Trophoblast cell (in vitro differentiated cells and primary cell): ENCODE measurements around the gene TMEM63B.
"Not testable (repeated sequence)": the region's sequence is repeated elsewhere in the genome, so short reads cannot be mapped to it uniquely, and the experiment has no call there.

ENCODE experiments used
- DNase-seq, 2 donors: peaks; one replicate each; pipeline ENCODE4 v3.0.0-alpha.2; 2016
- H2AFZ ChIP-seq: 2 replicates; pipeline ENCODE4 v1.6.1; 2013; ENCODE audit warnings: low read length, moderate library complexity, mild to moderate bottlenecking; ENCODE audit not compliant: insufficient read depth, poor library complexity
- H2AK5ac ChIP-seq: 2 replicates; pipeline ENCODE4 v1.6.1; 2013; ENCODE audit warnings: mild to moderate bottlenecking, low read length
- H2BK120ac ChIP-seq: 2 replicates; pipeline ENCODE4 v1.6.1; 2013; ENCODE audit warnings: low read length, mild to moderate bottlenecking, moderate library complexity; ENCODE audit not compliant: insufficient read depth, poor library complexity
- H2BK12ac ChIP-seq: 2 replicates; pipeline ENCODE4 v1.6.1; 2013; ENCODE audit warnings: mild to moderate bottlenecking, low read length, moderate library complexity
- H2BK5ac ChIP-seq: 2 replicates; pipeline ENCODE4 v1.6.1; 2013; ENCODE audit warnings: low read length, low read depth, moderate library complexity, mild to moderate bottlenecking; ENCODE audit not compliant: poor library complexity
- H3K14ac ChIP-seq: 2 replicates; pipeline ENCODE4 v1.6.1; 2013; ENCODE audit warnings: mild to moderate bottlenecking, low read length
- H3K18ac ChIP-seq: 2 replicates; pipeline ENCODE4 v1.6.1; 2013; ENCODE audit warnings: mild to moderate bottlenecking, low read length
- H3K23ac ChIP-seq: 2 replicates; pipeline ENCODE4 v1.6.1; 2013; ENCODE audit warnings: low read length
- H3K27ac ChIP-seq: 2 replicates; pipeline ENCODE4 v1.5.1; 2013; ENCODE audit warnings: low read depth, mild to moderate bottlenecking, inconsistent platforms, low read length, moderate library complexity
- H3K27me3 ChIP-seq: 2 replicates; pipeline ENCODE4 v1.6.1; 2013; ENCODE audit warnings: inconsistent platforms, mild to moderate bottlenecking, low read length, moderate library complexity; ENCODE audit not compliant: insufficient read depth
- H3K36me3 ChIP-seq, 2 experiments: 1 replicate in 1 of 2; 2 replicates in 1 of 2; pipeline ENCODE4 v1.6.1; 2013; ENCODE audit warnings: low read length in 2 of 2, mild to moderate bottlenecking in 2 of 2, moderate library complexity in 1 of 2; ENCODE audit not compliant: insufficient read depth in 2 of 2, control insufficient read depth in 1 of 2
- H3K4ac ChIP-seq: 2 replicates; pipeline ENCODE4 v1.6.1; 2013; ENCODE audit warnings: low read depth, mild to moderate bottlenecking, low read length, moderate library complexity
- H3K4me1 ChIP-seq, 2 experiments: 1 replicate in 1 of 2; 2 replicates in 1 of 2; pipeline ENCODE4 v1.6.1; 2013; ENCODE audit warnings: low read length in 2 of 2, mild to moderate bottlenecking in 2 of 2, moderate library complexity in 1 of 2; ENCODE audit not compliant: insufficient read depth in 2 of 2, control insufficient read depth in 1 of 2
- H3K4me2 ChIP-seq: 2 replicates; pipeline ENCODE4 v1.6.1; 2013; ENCODE audit warnings: inconsistent platforms, mild to moderate bottlenecking, low read length, moderate library complexity
- H3K4me3 ChIP-seq: 2 replicates; pipeline ENCODE4 v1.5.1; 2013; ENCODE audit warnings: mild to moderate bottlenecking, low read depth, low read length, inconsistent platforms
- H3K79me1 ChIP-seq: one replicate; pipeline ENCODE4 v1.6.1; 2013; ENCODE audit warnings: low read length
- H3K79me2 ChIP-seq: 2 replicates; pipeline ENCODE4 v1.6.1; 2013; ENCODE audit warnings: low read length, mild to moderate bottlenecking; ENCODE audit not compliant: control insufficient read depth, insufficient read depth, poor library complexity
- H3K9ac ChIP-seq: 2 replicates; pipeline ENCODE4 v1.6.1; 2013; ENCODE audit warnings: mild to moderate bottlenecking, low read length
- H3K9me3 ChIP-seq: 2 replicates; pipeline ENCODE4 v1.6.1; 2013; ENCODE audit warnings: low read depth, mild to moderate bottlenecking, control low read depth, inconsistent platforms, low read length; ENCODE audit not compliant: insufficient read depth
- H4K12ac ChIP-seq: 2 replicates; pipeline ENCODE4 v1.6.1; 2013; ENCODE audit warnings: low read depth, mild to moderate bottlenecking, low read length, moderate library complexity
- H4K8ac ChIP-seq: 2 replicates; pipeline ENCODE4 v1.6.1; 2013; ENCODE audit warnings: low read depth, mild to moderate bottlenecking, low read length, moderate library complexity
- H4K91ac ChIP-seq: one replicate; pipeline ENCODE4 v1.6.1; 2013; ENCODE audit warnings: low read depth, mild to moderate bottlenecking, low read length, moderate library complexity
- WGBS: extraction: QIAGEN DNeasy Blood & Tissue Kit; methylation state at CpG from one replicate; pipeline ENCODE4 v1.1.7; 2013; ENCODE audit warnings: missing lambda C conversion rate; ENCODE audit not compliant: insufficient read length, insufficient coverage; ENCODE audit errors: extremely low coverage; 5-methylcytosine and 5-hydroxymethylcytosine counted together

TMEM63B gene

GRCh38 chr6:44093750-44094402 is 33.5 kb upstream of the TMEM63B start:
- no peaks in the 10 kb centered on the region for H3K9me3 ChIP-seq
- no peak overlapping the region for H2BK120ac ChIP-seq
- peaks cover 6 to 8% of the 10 kb centered on the region in 2 experiments for H3K36me3 ChIP-seq
- no peak overlapping the region for H3K4me3 ChIP-seq
- no peak overlapping the region for H3K14ac ChIP-seq
- H3K27ac ChIP-seq, result no peak overlapping the region
- no peak overlapping the region for H3K4ac ChIP-seq
- no CpG with 5 or more reads among the region's 6 CpGs for WGBS
- no peak overlapping the region for H3K4me2 ChIP-seq
- H2AFZ ChIP-seq, result no peak overlapping the region
- H4K12ac ChIP-seq, result no peak overlapping the region
- no peaks in the 10 kb centered on the region for H3K79me2 ChIP-seq
- no peak overlapping the region for H2BK5ac ChIP-seq
- no peak overlapping the region for H2AK5ac ChIP-seq
- H3K9ac ChIP-seq, result no peak overlapping the region
- H3K23ac ChIP-seq, result no peak overlapping the region
- H3K18ac ChIP-seq, result no peak overlapping the region
- no peaks in the 10 kb centered on the region for H3K4me1 ChIP-seq
- no peak overlapping the region for H4K8ac ChIP-seq
- no peak overlapping the region for H2BK12ac ChIP-seq
- no peak for DNase-seq
- H3K79me1 ChIP-seq, result no peaks in the 10 kb centered on the region
- H3K27me3 ChIP-seq, result no peaks in the 10 kb centered on the region
- H4K91ac ChIP-seq, result no peak overlapping the region

DNA sequence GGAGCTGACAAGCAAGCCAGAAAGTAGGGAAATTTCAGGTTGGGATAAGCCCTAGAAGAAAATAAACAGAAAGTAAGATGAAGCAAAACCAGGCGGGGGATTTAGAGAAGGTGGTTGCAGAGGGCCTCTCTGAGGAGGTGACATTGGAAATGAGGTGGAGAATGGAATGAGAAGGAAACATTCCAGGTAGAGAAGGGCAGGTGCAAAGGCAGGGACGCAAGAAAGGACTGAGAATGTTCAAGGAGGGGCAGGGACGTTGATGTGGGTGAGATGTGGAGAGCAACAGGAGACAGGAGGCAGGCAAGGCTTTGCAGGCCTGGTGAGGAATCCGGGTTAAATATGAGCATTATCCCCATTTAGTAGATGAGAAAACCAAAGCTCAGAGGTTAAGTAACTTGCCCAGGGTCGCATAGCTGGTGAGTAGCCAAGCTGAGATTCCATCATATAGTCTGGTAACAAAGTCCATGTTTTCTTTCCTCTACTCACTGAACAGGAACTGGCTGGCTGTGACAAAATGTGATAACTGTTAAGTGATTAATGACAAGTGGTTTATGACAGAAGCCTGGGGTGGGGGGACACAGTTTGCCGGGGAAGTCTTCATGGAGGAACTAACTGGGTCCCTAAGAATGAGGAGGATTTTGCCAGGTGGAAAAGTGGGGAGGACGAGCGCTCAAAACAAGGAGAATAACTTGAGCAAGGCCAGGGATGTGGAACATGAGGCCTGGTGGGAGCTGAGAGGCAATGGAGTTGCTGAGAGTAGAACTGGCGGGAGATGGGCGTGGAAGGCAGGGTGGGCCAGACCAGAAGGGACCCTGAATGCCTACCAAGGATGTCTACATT is 32.7 kb upstream of the TMEM63B start:
- Histone ChIP-seq H2BK120ac (no peak overlapping the region), H2AK5ac (no peak overlapping the region), H2BK5ac (no peak overlapping the region), H3K14ac (no peak overlapping the region), H4K8ac (no peak overlapping the region), H3K79me2 (no peaks in the 10 kb centered on the region), H3K36me3 (peaks cover 2 to 8% of the 10 kb centered on the region in 2 experiments), H3K4me3 (no peak overlapping the region), H3K4me1 (no peaks in the 10 kb centered on the region), H2AFZ (no peak overlapping the region), H3K4me2 (no peak overlapping the region), H3K18ac (no peak overlapping the region), H3K9me3 (no peaks in the 10 kb centered on the region), H3K4ac (no peak overlapping the region), H4K12ac (no peak overlapping the region), H3K79me1 (no peaks in the 10 kb centered on the region), H3K27me3 (no peaks in the 10 kb centered on the region), H4K91ac (no peak overlapping the region), H3K9ac (no peak overlapping the region), H3K23ac (no peak overlapping the region), H3K27ac (no peak overlapping the region), H2BK12ac (no peak overlapping the region)
- no peak for DNase-seq
- no CpG with 5 or more reads among the region's 10 CpGs for WGBS

GRCh38 chr6:44095243-44095623 is 32.1 kb upstream of the TMEM63B start:
- not testable (repeated sequence) for H2BK12ac ChIP-seq, H3K4me2 ChIP-seq, H3K27ac ChIP-seq, H2BK120ac ChIP-seq, H2AFZ ChIP-seq, H2BK5ac ChIP-seq, H3K9ac ChIP-seq, H3K79me2 ChIP-seq, H3K18ac ChIP-seq, H3K4me1 ChIP-seq, H2AK5ac ChIP-seq, H3K9me3 ChIP-seq, H3K79me1 ChIP-seq, H4K12ac ChIP-seq, H4K91ac ChIP-seq, H4K8ac ChIP-seq, H3K23ac ChIP-seq, H3K14ac ChIP-seq, H3K27me3 ChIP-seq, H3K4ac ChIP-seq, H3K4me3 ChIP-seq, DNase-seq
- peaks cover 2 to 14% of the 10 kb centered on the region in 2 experiments for H3K36me3 ChIP-seq
- WGBS, result no CpG with 5 or more reads among the region's 6 CpGs

DNA sequence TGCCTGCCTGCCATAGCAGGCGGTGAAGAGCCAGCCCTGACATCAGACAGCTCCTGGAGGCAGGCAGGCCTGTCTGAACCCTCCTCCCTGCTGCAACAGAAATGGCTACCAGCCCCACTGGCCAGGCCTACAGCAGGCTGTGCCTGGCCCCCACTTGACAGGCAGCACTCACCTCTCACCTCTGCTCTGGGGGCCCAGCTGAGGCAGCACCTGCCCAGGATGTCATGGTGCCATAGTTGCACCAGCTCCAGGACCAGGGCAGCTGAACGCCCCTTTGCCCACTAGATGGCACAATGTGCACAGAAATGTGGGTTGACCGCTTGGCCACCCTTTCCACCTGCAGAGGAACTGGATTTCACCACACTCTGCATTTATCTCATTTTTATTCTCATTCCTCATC is 30.7 kb upstream of the TMEM63B start:
- H3K4me1 ChIP-seq, result no peaks in the 10 kb centered on the region
- H3K27ac ChIP-seq, result no peak overlapping the region
- no peak overlapping the region for H3K4me2 ChIP-seq
- no peak overlapping the region for H3K9ac ChIP-seq
- no peak overlapping the region for H2BK12ac ChIP-seq
- H2AFZ ChIP-seq, result no peak overlapping the region
- no peak overlapping the region for H3K18ac ChIP-seq
- H3K79me1 ChIP-seq, result no peaks in the 10 kb centered on the region
- no peaks in the 10 kb centered on the region for H3K27me3 ChIP-seq
- peak; percentile 76 to 93 for DNase-seq
- no peaks in the 10 kb centered on the region for H3K9me3 ChIP-seq
- no peak overlapping the region for H2AK5ac ChIP-seq
- WGBS, result no CpG with 5 or more reads among the region's 3 CpGs
- H3K4me3 ChIP-seq, result no peak overlapping the region
- H4K91ac ChIP-seq, result no peak overlapping the region
- H3K4ac ChIP-seq, result no peak overlapping the region
- H3K23ac ChIP-seq, result no peak overlapping the region
- H2BK5ac ChIP-seq, result no peak overlapping the region
- H4K8ac ChIP-seq, result no peak overlapping the region
- no peak overlapping the region for H2BK120ac ChIP-seq
- no peak overlapping the region for H4K12ac ChIP-seq
- H3K14ac ChIP-seq, result no peak overlapping the region
- H3K36me3 ChIP-seq, result peaks cover 2 to 14% of the 10 kb centered on the region in 2 experiments
- no peaks in the 10 kb centered on the region for H3K79me2 ChIP-seq
